GM23338 (cell line): Measurements from ENCODE around the gene ALAD. TPM values are rescaled to one million over a fixed set of nuclear protein-coding genes. Genes with fewer than 3 reads are reported as not detected.

ENCODE experiments used
- ATAC-seq: fragments of 200-7000 bp; cut with Tn5 transposase; 3 replicates; pipeline ENCODE4 v1.9.1; 2020
- DNase-seq: peaks from one replicate; pipeline ENCODE4 v3.0.0-alpha.2; 2015; ENCODE audit warnings: low spot score
- H2AFZ ChIP-seq: fragments of 200-600 bp; sonication (generic); 2 replicates; pipeline ENCODE4 v1.8.0; 2016; ENCODE audit warnings: antibody characterized with exemption, mild to moderate bottlenecking, moderate library complexity
- H3F3A ChIP-seq: fragments of 200-600 bp; sonication (generic); replicated peaks from 2 replicates; pipeline ENCODE4 v1.8.0; 2017; ENCODE audit warnings: antibody characterized with exemption, mixed run types, low read depth
- H3K27ac ChIP-seq: fragments of 200-600 bp; sonication (generic); 2 replicates; pipeline ENCODE4 v1.6.1; 2016; ENCODE audit warnings: low read depth
- H3K27me3 ChIP-seq: fragments of 200-600 bp; sonication (generic); 2 replicates; pipeline ENCODE4 v1.8.0; 2016; ENCODE audit warnings: mild to moderate bottlenecking, mixed run types, moderate library complexity; ENCODE audit not compliant: insufficient read depth
- H3K36me3 ChIP-seq: fragments of 200-600 bp; sonication (generic); 2 replicates; pipeline ENCODE4 v1.8.0; 2016; ENCODE audit warnings: mild to moderate bottlenecking; ENCODE audit not compliant: insufficient read depth
- H3K4me1 ChIP-seq: fragments of 200-600 bp; sonication (generic); 2 replicates; pipeline ENCODE4 v1.8.0; 2016; ENCODE audit warnings: mild to moderate bottlenecking, moderate library complexity; ENCODE audit not compliant: insufficient read depth
- H3K4me2 ChIP-seq: fragments of 200-600 bp; sonication (generic); 2 replicates; pipeline ENCODE4 v1.7.1; 2017; ENCODE audit warnings: mixed run types
- H3K4me3 ChIP-seq: fragments of 200-600 bp; sonication (generic); 2 replicates; pipeline ENCODE4 v1.6.1; 2016; ENCODE audit warnings: mixed run types
- H3K79me2 ChIP-seq: fragments of 200-600 bp; sonication (generic); replicated peaks from 2 replicates; pipeline ENCODE4 v1.8.0; 2017; ENCODE audit warnings: mild to moderate bottlenecking; ENCODE audit not compliant: insufficient read depth
- H3K9me2 ChIP-seq: fragments of 200-600 bp; sonication (generic); 2 replicates; pipeline ENCODE4 v1.8.0; 2017; ENCODE audit not compliant: insufficient read depth
- H4K20me1 ChIP-seq: fragments of 200-600 bp; sonication (generic); replicated peaks from 2 replicates; pipeline ENCODE4 v1.8.0; 2017; ENCODE audit warnings: mild to moderate bottlenecking; ENCODE audit not compliant: insufficient read depth
- H3K27ac Mint-ChIP-seq: 2 replicates; pipeline ENCODE4 v1.8.0; 2020; ENCODE audit warnings: inconsistent platforms, mild to moderate bottlenecking, moderate library complexity, mixed read lengths
- H3K27me3 Mint-ChIP-seq: 3 replicates; pipeline ENCODE4 v1.8.0; 2022; ENCODE audit warnings: low read depth, mild to moderate bottlenecking, moderate library complexity, mixed read lengths, inconsistent platforms; ENCODE audit not compliant: insufficient read depth, poor library complexity
- H3K36me3 Mint-ChIP-seq: 3 replicates; pipeline ENCODE4 v1.8.0; 2021; ENCODE audit warnings: low read depth, mild to moderate bottlenecking, inconsistent platforms, moderate library complexity, mixed read lengths
- H3K4me1 Mint-ChIP-seq: 3 replicates; pipeline ENCODE4 v1.8.0; 2020; ENCODE audit warnings: mild to moderate bottlenecking, inconsistent platforms, mixed read lengths
- H3K4me3 Mint-ChIP-seq: 3 replicates; pipeline ENCODE4 v1.8.0; 2021; ENCODE audit warnings: moderate library complexity, mild to moderate bottlenecking, inconsistent platforms, mixed read lengths
- H3K9me3 Mint-ChIP-seq: 3 replicates; pipeline ENCODE4 v1.8.0; 2020; ENCODE audit warnings: moderate library complexity, mild to moderate bottlenecking, inconsistent platforms, mixed read lengths
- EZH2 ChIP-seq: fragments of 200-600 bp; sonication (generic); IDR thresholded peaks from one replicate; pipeline ENCODE4 v1.8.0; 2017; ENCODE audit warnings: antibody characterized with exemption, mild to moderate bottlenecking, low read depth; ENCODE audit not compliant: unreplicated experiment
- EZH2phosphoT487 ChIP-seq: fragments of 200-600 bp; sonication (generic); IDR thresholded peaks from one replicate; pipeline ENCODE4 v1.8.1; 2018; ENCODE audit warnings: antibody characterized with exemption; ENCODE audit not compliant: unreplicated experiment
- JUNB ChIP-seq: IDR thresholded peaks from one replicate; pipeline ENCODE4 v1.6.1; 2016; ENCODE audit warnings: antibody characterized with exemption; ENCODE audit not compliant: unreplicated experiment
- NANOG ChIP-seq: IDR thresholded peaks from 2 replicates; pipeline ENCODE4 v1.6.1; 2016; ENCODE audit warnings: antibody characterized with exemption, borderline replicate concordance
- POLR2AphosphoS5 ChIP-seq: IDR thresholded peaks from 2 replicates; pipeline ENCODE4 v1.6.1; 2016; ENCODE audit warnings: antibody characterized with exemption, low read depth
- STAT1 ChIP-seq: IDR thresholded peaks from one replicate; pipeline ENCODE4 v1.6.1; 2016; ENCODE audit warnings: antibody characterized with exemption; ENCODE audit not compliant: unreplicated experiment
- ZNF331 ChIP-seq: fragments of 250-450 bp; sonication (Bioruptor Pico); IDR thresholded peaks from 2 replicates; pipeline ENCODE4 v1.5.0; 2020; ENCODE audit warnings: low read depth, mild to moderate bottlenecking, moderate library complexity
- polyA plus RNA-seq: library from polyadenylated mRNA; unstranded; fragments of >200 nt; fragmentation: Nextera tagmentation; extraction: Ambion mirVana; gene quantifications from 2 replicates; pipeline ENCODE4 v1.2.1, GENCODE V29; 2016
- total RNA-seq: library from RNA; depleted of rRNA; stranded (reverse); fragments of >200 nt; shearing (Covaris generic); gene quantifications from 2 replicates; pipeline ENCODE4 v1.2.3, GENCODE V29; 2014
- TF ChIP-seq, protein P1 (sequence below): fragments of 250-450 bp; sonication (Bioruptor Pico); IDR thresholded peaks from 2 replicates; pipeline ENCODE4 v1.5.0; 2020; ENCODE audit warnings: mild to moderate bottlenecking, moderate library complexity
- TF ChIP-seq, protein P2 (sequence below): IDR thresholded peaks from 2 replicates; pipeline ENCODE4 v1.6.1; 2016; ENCODE audit warnings: antibody characterized with exemption
- TF ChIP-seq, protein P3 (sequence below): IDR thresholded peaks from one replicate; pipeline ENCODE4 v1.6.1; 2018; ENCODE audit warnings: antibody characterized with exemption; ENCODE audit not compliant: unreplicated experiment
- TF ChIP-seq, protein P4 (sequence below), 2 experiments: fragments of 200-600 bp in 1 of 2; sonication (generic) in 1 of 2; conservative IDR thresholded peaks; 2 replicates each; pipeline versions ENCODE4 v1.5.1 to v1.6.1; 2016 to 2017; ENCODE audit warnings: antibody characterized with exemption in 2 of 2, low read depth in 2 of 2, mild to moderate bottlenecking in 2 of 2, moderate library complexity in 1 of 2

Gene ALAD
- total and polyA plus RNA-seq, 2 experiments from 2014 or later = 7.1 to 10.1 TPM

DNA sequence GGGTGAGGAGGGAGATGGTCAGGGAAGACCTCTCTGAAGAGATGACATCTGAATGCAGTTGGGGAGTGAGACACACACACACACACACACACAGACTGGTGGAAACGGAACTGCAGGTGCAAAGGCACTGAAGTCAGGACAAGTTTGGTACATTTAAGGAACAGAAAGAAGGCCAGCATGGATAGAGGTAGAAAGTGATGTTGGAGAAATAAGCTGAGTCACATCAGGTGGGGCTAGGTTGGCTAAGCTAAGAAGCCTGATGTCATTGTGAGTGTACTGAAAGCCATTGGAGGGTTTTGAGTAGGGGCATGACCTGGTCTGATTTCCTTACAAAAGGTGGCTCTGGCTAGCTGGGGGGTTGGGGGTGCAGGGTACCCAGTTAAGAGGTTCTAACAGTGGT lies 48.7 kb downstream of the ALAD start:
- H3K36me3 Mint-ChIP-seq = no peaks in the 10 kb centered on the region
- peaks cover 16% of the 10 kb centered on the region; the same call in 1 of the 2 replicates for H3K4me1 ChIP-seq
- peaks cover 16% of the 10 kb centered on the region for H3K4me1 Mint-ChIP-seq
- H3K9me2 ChIP-seq = peaks cover 2% of the 10 kb centered on the region; the same call in 1 of the 2 replicates
- no peaks in the 10 kb centered on the region for H3K79me2 ChIP-seq
- no peak for ATAC-seq
- no peak overlapping the region for H3K27ac Mint-ChIP-seq
- H3K27me3 Mint-ChIP-seq = peaks cover 15% of the 10 kb centered on the region
- H3K36me3 ChIP-seq = no peaks in the 10 kb centered on the region
- H2AFZ ChIP-seq = no peak overlapping the region
- no peak overlapping the region for H3K27ac ChIP-seq
- DNase-seq = no peak
- TF ChIP-seq STAT1 = no peak
- TF ChIP-seq JUNB = no peak
- TF ChIP-seq, protein P1, sequence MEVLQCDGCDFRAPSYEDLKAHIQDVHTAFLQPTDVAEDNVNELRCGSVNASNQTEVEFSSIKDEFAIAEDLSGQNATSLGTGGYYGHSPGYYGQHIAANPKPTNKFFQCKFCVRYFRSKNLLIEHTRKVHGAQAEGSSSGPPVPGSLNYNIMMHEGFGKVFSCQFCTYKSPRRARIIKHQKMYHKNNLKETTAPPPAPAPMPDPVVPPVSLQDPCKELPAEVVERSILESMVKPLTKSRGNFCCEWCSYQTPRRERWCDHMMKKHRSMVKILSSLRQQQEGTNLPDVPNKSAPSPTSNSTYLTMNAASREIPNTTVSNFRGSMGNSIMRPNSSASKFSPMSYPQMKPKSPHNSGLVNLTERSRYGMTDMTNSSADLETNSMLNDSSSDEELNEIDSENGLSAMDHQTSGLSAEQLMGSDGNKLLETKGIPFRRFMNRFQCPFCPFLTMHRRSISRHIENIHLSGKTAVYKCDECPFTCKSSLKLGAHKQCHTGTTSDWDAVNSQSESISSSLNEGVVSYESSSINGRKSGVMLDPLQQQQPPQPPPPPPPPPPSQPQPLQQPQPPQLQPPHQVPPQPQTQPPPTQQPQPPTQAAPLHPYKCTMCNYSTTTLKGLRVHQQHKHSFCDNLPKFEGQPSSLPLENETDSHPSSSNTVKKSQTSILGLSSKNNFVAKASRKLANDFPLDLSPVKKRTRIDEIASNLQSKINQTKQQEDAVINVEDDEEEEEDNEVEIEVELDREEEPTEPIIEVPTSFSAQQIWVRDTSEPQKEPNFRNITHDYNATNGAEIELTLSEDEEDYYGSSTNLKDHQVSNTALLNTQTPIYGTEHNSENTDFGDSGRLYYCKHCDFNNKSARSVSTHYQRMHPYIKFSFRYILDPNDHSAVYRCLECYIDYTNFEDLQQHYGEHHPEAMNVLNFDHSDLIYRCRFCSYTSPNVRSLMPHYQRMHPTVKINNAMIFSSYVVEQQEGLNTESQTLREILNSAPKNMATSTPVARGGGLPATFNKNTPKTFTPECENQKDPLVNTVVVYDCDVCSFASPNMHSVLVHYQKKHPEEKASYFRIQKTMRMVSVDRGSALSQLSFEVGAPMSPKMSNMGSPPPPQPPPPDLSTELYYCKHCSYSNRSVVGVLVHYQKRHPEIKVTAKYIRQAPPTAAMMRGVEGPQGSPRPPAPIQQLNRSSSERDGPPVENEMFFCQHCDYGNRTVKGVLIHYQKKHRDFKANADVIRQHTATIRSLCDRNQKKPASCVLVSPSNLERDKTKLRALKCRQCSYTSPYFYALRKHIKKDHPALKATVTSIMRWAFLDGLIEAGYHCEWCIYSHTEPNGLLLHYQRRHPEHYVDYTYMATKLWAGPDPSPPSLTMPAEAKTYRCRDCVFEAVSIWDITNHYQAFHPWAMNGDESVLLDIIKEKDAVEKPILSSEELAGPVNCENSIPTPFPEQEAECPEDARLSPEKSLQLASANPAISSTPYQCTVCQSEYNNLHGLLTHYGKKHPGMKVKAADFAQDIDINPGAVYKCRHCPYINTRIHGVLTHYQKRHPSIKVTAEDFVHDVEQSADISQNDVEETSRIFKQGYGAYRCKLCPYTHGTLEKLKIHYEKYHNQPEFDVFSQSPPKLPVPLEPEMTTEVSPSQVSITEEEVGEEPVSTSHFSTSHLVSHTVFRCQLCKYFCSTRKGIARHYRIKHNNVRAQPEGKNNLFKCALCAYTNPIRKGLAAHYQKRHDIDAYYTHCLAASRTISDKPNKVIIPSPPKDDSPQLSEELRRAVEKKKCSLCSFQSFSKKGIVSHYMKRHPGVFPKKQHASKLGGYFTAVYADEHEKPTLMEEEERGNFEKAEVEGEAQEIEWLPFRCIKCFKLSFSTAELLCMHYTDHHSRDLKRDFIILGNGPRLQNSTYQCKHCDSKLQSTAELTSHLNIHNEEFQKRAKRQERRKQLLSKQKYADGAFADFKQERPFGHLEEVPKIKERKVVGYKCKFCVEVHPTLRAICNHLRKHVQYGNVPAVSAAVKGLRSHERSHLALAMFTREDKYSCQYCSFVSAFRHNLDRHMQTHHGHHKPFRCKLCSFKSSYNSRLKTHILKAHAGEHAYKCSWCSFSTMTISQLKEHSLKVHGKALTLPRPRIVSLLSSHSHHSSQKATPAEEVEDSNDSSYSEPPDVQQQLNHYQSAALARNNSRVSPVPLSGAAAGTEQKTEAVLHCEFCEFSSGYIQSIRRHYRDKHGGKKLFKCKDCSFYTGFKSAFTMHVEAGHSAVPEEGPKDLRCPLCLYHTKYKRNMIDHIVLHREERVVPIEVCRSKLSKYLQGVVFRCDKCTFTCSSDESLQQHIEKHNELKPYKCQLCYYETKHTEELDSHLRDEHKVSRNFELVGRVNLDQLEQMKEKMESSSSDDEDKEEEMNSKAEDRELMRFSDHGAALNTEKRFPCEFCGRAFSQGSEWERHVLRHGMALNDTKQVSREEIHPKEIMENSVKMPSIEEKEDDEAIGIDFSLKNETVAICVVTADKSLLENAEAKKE = no peak
- TF ChIP-seq, protein P2, sequence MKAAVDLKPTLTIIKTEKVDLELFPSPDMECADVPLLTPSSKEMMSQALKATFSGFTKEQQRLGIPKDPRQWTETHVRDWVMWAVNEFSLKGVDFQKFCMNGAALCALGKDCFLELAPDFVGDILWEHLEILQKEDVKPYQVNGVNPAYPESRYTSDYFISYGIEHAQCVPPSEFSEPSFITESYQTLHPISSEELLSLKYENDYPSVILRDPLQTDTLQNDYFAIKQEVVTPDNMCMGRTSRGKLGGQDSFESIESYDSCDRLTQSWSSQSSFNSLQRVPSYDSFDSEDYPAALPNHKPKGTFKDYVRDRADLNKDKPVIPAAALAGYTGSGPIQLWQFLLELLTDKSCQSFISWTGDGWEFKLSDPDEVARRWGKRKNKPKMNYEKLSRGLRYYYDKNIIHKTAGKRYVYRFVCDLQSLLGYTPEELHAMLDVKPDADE = no peak
- no peak for TF ChIP-seq EZH2
- TF ChIP-seq, protein P3, sequence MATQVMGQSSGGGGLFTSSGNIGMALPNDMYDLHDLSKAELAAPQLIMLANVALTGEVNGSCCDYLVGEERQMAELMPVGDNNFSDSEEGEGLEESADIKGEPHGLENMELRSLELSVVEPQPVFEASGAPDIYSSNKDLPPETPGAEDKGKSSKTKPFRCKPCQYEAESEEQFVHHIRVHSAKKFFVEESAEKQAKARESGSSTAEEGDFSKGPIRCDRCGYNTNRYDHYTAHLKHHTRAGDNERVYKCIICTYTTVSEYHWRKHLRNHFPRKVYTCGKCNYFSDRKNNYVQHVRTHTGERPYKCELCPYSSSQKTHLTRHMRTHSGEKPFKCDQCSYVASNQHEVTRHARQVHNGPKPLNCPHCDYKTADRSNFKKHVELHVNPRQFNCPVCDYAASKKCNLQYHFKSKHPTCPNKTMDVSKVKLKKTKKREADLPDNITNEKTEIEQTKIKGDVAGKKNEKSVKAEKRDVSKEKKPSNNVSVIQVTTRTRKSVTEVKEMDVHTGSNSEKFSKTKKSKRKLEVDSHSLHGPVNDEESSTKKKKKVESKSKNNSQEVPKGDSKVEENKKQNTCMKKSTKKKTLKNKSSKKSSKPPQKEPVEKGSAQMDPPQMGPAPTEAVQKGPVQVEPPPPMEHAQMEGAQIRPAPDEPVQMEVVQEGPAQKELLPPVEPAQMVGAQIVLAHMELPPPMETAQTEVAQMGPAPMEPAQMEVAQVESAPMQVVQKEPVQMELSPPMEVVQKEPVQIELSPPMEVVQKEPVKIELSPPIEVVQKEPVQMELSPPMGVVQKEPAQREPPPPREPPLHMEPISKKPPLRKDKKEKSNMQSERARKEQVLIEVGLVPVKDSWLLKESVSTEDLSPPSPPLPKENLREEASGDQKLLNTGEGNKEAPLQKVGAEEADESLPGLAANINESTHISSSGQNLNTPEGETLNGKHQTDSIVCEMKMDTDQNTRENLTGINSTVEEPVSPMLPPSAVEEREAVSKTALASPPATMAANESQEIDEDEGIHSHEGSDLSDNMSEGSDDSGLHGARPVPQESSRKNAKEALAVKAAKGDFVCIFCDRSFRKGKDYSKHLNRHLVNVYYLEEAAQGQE = no peak
- TF ChIP-seq POLR2AphosphoS5 = no peak
- no peak for TF ChIP-seq ZNF331
- no peak for TF ChIP-seq EZH2phosphoT487
- TF ChIP-seq NANOG = no peak
- TF ChIP-seq, protein P4, sequence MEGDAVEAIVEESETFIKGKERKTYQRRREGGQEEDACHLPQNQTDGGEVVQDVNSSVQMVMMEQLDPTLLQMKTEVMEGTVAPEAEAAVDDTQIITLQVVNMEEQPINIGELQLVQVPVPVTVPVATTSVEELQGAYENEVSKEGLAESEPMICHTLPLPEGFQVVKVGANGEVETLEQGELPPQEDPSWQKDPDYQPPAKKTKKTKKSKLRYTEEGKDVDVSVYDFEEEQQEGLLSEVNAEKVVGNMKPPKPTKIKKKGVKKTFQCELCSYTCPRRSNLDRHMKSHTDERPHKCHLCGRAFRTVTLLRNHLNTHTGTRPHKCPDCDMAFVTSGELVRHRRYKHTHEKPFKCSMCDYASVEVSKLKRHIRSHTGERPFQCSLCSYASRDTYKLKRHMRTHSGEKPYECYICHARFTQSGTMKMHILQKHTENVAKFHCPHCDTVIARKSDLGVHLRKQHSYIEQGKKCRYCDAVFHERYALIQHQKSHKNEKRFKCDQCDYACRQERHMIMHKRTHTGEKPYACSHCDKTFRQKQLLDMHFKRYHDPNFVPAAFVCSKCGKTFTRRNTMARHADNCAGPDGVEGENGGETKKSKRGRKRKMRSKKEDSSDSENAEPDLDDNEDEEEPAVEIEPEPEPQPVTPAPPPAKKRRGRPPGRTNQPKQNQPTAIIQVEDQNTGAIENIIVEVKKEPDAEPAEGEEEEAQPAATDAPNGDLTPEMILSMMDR (conservative IDR thresholded peaks at IDR 0.05; ENCODE audit: low read depth in 2 of 2) = no peak
- H3F3A ChIP-seq = no peaks in the 10 kb centered on the region
- no peaks in the 10 kb centered on the region for H4K20me1 ChIP-seq
- no peak overlapping the region for H3K4me3 ChIP-seq
- no peak overlapping the region for H3K4me2 ChIP-seq
- H3K27me3 ChIP-seq = peaks cover 26% of the 10 kb centered on the region
- H3K9me3 Mint-ChIP-seq = no peaks in the 10 kb centered on the region
- H3K4me3 Mint-ChIP-seq = no peak overlapping the region
